Stimulated activated CD8-positive, alpha-beta memory T cell treated with anti-CD3 and anti-CD28 coated beads, Interleukin-7, amount 100 ng/mL, for 48 hours (primary cell): ENCODE results near the gene KCTD11.

Experiments
- DNase-seq, 2 donors: peaks; one replicate each; pipeline ENCODE4 v3.0.0-alpha.2; 2020; ENCODE audit warnings: low read depth in 1 of 2; ENCODE audit errors: extremely low read depth in 1 of 2

Gene KCTD11

DNA sequence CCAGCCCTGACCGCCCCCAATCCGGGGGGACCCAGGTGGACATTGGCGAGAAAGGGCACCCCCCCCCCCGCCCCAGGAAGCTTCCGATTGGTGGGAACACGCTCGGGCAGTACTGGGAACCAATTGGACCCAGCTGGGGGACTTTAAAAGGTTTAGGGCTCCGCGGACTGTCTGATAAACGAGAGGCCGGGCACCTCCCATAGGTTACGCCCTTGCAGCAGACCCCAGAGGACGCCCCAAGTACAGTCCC, 51.7 kb downstream of the KCTD11 start:
- DNase-seq = peak in 1 of 2 donors; percentile 15

DNA sequence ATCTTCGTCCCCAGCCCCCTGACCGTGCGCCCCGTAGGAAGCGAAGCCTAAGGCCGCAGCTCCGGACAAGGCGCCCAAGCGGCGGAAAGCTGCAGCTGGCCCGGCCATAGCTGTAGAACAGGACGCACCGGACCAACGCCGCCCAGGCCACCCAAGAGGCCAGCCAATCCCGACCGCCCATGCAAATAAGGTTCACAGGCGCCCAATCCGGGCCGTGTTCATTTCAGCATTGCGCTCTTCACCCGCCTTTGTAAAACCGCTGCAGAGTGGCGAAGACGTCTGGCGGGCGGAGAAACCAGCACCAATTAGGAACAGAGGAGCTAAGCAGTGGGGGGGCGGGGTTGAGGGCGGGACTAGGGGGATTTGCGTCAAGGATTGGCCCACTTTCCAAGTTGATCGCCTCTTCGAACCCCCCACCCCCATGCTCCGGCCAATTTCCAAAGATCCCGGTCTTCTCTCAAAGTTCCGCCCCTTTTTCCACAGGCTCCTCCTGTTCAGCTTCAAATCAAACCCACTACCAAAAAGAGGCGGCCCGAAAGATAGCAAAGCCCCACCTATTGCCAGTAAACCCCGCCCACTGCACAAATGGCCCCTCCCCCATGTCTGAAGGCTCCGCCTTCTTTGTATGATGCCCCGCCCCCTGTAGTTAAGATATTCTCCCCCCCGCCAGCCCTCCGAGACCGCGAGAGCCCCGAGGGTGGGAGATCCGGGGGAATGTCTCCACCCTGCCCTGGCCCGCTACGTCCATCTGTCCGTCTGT, 52.2 kb downstream of the KCTD11 start, which contains the start of gene TMEM256:
Gene TMEM256, minus strand, starts transcription at position 121 of the 760 bp plus-strand sequence. Its CDS starts 13 bp downstream, at position 108.
- DNase-seq = peak; percentile 88 to 97
